Psoas muscle (tissue), 8 donors: ENCODE measurements around the gene RNASEH2B. TPM values are rescaled to one million over a fixed set of nuclear protein-coding genes. Genes with fewer than 3 reads are reported as not detected.

Experiments
- ATAC-seq, 4 donors: fragments of 200-7000 bp; cut with Tn5 transposase; one replicate each; pipeline ENCODE4 v1.9.1; 2020; ENCODE audit warnings: moderate library complexity in 3 of 4, mild to moderate bottlenecking in 2 of 4
- DNase-seq, 2 donors: peaks; one replicate each; pipeline ENCODE4 v3.0.0-alpha.2; 2020
- H3K27ac ChIP-seq: fragments of 200-600 bp; one replicate; pipeline ENCODE4 v1.8.0; 2022
- H3K27me3 ChIP-seq, 3 donors: fragments of 200-600 bp in 1 of 3; one replicate each; pipeline versions ENCODE4 v1.6.1 to v1.8.0; 2013 to 2022; ENCODE audit warnings: low read length in 2 of 3, mild to moderate bottlenecking in 2 of 3, moderate library complexity in 1 of 3; ENCODE audit not compliant: insufficient read depth in 3 of 3
- H3K36me3 ChIP-seq, 2 donors: fragments of 200-600 bp in 1 of 2; one replicate each; pipeline versions ENCODE4 v1.6.1 to v1.8.0; 2013 to 2022; ENCODE audit warnings: low read depth in 1 of 2, mild to moderate bottlenecking in 1 of 2, moderate library complexity in 1 of 2; ENCODE audit not compliant: insufficient read depth in 1 of 2
- H3K4me1 ChIP-seq: fragments of 200-600 bp; one replicate; pipeline ENCODE4 v1.8.0; 2022
- H3K4me3 ChIP-seq: fragments of 200-600 bp; one replicate; pipeline ENCODE4 v1.8.0; 2022; ENCODE audit warnings: mild to moderate bottlenecking
- H3K9me3 ChIP-seq: fragments of 200-600 bp; one replicate; pipeline ENCODE4 v1.8.0; 2022
- WGBS, 3 donors: extraction: QIAGEN DNeasy Blood & Tissue Kit; methylation state at CpG; one replicate each; pipeline versions ENCODE4 v1.1.6 to v1.1.7; 2013; 5-methylcytosine and 5-hydroxymethylcytosine counted together
- intact Hi-C, 2 donors: fragments of 100-400 bp; cut with DNase I; formaldehyde crosslinking; loops; one replicate each; pipeline versions ENCODE4 v1.11.0 to v1.14.2; 2022
- polyA plus RNA-seq, 3 donors: library from polyadenylated mRNA; stranded (reverse); fragments of 200-250 nt; gene quantifications; one replicate each; pipeline ENCODE4 v1.2.3, GENCODE V29; 2013
- total RNA-seq, 4 donors: library from RNA; stranded (reverse); fragmentation: NEBNext Ultra II Directional in 2 of 4; extraction: Animal tissue kit (Norgen Biotek cat#: 25700) in 2 of 4; gene quantifications; one replicate each; pipeline versions ENCODE4 v1.2.1 to v1.2.4, GENCODE V29; 2021 to 2023
- TF ChIP-seq, protein P1 (sequence below): fragments of 200-600 bp; IDR thresholded peaks from one replicate; pipeline ENCODE4 v1.8.0; 2022; ENCODE audit warnings: antibody characterized with exemption
- donor health status: healthy with polysubstance abuse.
- donor health status: DM: no; HTN: no; CAD: no; lungs with moderate emphysema.
- donor health status: Bipolar disorder and iron deficiency.
- donor health status: healthy.
- donor health status: DM: yes; HTN: yes; CAD: no.
- donor health status: DM: no; HTN: no; CAD: no.
- donor health status: DM: no; HTN: no; CAD: no.
- donor health status: DM: yes; HTN: yes; CAD: no.

Gene RNASEH2B
- total and polyA plus RNA-seq, 7 donors = 10.6 to 20.7 (median 16.7) TPM

DNA sequence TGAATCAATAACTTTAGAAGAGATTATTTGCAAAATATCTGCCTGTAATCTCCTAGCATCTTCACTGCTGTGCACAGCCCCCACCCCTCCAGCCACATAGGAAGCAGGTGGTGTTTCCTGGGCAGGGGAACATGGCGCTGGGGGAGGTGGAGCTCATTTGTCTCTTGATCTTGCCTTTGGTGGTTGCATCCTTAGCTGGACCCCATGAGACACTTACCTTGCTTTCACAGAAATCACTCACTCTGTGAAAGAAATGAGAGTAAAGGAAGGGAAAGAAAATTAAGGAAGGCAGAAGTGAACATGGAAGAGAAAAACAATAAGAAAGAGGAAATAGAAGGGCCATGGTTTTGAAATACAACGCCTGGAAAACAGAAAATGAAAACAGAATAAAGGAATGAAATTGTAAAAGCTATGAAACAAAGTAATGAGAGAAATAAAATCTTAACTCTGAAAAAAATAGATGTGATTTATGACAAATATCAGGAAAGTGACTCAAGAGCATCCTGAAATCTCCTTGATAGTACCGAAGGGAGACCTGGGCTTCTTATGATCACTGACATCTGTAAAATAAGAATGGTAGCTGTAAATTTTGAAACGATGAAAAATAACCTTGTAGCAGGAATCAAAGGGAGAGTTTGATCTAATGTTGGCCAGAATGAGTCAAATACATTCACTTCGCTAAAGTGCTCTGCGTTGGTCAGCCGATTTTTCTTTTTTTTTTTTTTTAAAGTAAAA lies 17.2 kb upstream of the RNASEH2B start:
- no peak for DNase-seq
- WGBS, 3 donors = 72 to 81% (median 76%) methylated on average over 7 of the region's 7 CpGs

DNA sequence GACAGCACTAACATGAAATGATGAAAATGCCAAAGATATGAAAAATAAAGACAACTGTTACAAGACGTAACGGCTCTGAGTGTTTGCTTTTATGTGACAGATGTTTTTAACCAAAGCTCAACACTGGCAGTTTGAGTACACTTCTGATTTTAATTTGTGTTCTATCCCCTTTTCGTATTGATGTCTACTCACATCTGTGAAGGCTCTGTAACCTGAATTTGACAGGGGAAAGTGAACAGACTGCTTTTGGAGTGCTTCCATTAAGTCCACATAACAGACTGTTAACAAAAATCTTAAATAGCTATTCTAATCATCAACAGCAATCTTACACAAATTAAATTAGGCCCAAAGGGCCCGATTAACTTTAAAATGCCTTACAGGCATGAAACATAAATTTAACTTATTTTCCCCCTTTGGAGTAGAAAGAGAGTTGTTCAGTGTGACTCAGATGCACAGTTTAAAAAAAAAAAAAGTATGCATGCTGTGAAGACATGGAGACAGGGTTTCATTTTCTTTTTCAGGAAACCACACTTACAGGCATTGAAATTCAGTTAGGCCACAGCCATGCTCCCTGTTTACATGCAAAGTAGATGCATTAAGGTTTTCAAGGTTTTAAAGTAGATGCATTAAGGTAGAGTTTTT lies 16.3 kb upstream of the RNASEH2B start:
- WGBS, 3 donors = 45 to 60% (median 45%) methylated on average over 4 of the region's 4 CpGs
- no peak for DNase-seq

More for the DNA sequence above, 17.2 kb upstream of the RNASEH2B start:
- H3K27me3 ChIP-seq = no peaks in the 10 kb centered on the region
- H3K4me1 ChIP-seq = no peaks in the 10 kb centered on the region
- H3K27ac ChIP-seq = no peak overlapping the region
- H3K4me3 ChIP-seq = no peak overlapping the region
- H3K36me3 ChIP-seq = no peaks in the 10 kb centered on the region
- ATAC-seq = no peak
- TF ChIP-seq, protein P1, sequence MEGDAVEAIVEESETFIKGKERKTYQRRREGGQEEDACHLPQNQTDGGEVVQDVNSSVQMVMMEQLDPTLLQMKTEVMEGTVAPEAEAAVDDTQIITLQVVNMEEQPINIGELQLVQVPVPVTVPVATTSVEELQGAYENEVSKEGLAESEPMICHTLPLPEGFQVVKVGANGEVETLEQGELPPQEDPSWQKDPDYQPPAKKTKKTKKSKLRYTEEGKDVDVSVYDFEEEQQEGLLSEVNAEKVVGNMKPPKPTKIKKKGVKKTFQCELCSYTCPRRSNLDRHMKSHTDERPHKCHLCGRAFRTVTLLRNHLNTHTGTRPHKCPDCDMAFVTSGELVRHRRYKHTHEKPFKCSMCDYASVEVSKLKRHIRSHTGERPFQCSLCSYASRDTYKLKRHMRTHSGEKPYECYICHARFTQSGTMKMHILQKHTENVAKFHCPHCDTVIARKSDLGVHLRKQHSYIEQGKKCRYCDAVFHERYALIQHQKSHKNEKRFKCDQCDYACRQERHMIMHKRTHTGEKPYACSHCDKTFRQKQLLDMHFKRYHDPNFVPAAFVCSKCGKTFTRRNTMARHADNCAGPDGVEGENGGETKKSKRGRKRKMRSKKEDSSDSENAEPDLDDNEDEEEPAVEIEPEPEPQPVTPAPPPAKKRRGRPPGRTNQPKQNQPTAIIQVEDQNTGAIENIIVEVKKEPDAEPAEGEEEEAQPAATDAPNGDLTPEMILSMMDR = no peak
- H3K9me3 ChIP-seq = no peaks in the 10 kb centered on the region
- intact Hi-C loops = no loop called here

DNA sequence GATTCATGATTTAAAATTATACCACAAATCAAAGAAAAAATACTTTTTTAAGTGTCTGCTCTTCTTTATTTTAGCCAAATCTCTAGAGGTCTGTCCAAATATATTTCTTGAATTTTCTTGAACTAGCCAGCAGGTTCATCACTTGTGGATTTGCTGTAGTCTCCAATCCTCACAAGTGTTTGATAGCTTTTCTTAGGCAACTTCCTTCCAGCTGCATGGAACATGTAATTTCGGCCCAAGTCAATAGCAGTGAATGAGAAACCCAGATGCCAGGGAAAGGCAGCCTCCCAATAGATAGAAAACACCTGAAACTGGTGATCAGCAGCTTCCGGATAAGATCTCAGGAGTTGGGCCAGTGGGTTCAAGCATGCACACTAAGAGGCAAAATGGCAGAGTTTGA lies 15.6 kb upstream of the RNASEH2B start:
- WGBS, 3 donors = 69 to 76% (median 75%) methylated on average over 2 of the region's 2 CpGs
- DNase-seq (no peak), ATAC-seq (no peak)
- no peaks in the 10 kb centered on the region for H3K27me3 ChIP-seq
- no peak overlapping the region for H3K27ac ChIP-seq
- no peaks in the 10 kb centered on the region for H3K9me3 ChIP-seq
- TF ChIP-seq, protein P1 = no peak
- no peaks in the 10 kb centered on the region for H3K4me1 ChIP-seq
- no peak overlapping the region for H3K4me3 ChIP-seq
- no peaks in the 10 kb centered on the region for H3K36me3 ChIP-seq
- intact Hi-C loops = no loop called here

More for the DNA sequence above, 16.3 kb upstream of the RNASEH2B start:
- Histone ChIP-seq H3K27ac (no peak overlapping the region), H3K27me3 (no peaks in the 10 kb centered on the region), H3K9me3 (no peaks in the 10 kb centered on the region), H3K4me3 (no peak overlapping the region), H3K4me1 (no peaks in the 10 kb centered on the region), H3K36me3 (no peaks in the 10 kb centered on the region)
- ATAC-seq = no peak
- intact Hi-C loops = no loop called here
- TF ChIP-seq, protein P1 = no peak

DNA sequence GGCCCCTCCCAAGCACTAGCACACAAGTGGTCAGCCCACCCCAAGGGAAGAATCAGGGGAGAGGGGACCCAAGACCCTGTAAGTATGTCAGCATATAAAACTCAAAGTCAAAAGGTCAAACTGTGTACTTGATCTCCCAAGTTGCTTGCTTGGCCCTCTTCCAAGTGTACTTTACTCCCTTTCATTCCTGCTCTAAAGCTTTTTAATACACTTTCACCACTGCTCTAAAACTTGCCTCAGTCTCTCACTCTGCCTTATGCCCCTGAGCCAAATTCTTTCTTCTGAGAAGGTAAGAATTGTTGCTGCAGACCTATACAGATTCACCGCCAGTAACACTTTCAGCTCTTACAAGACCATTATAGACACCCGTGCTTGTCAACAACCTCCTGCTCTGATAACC lies 15.1 kb upstream of the RNASEH2B start:
- H3K36me3 ChIP-seq = no peaks in the 10 kb centered on the region
- no peak overlapping the region for H3K27ac ChIP-seq
- H3K9me3 ChIP-seq = no peaks in the 10 kb centered on the region
- TF ChIP-seq, protein P1 = no peak
- intact Hi-C loops = no loop called here
- no peaks in the 10 kb centered on the region for H3K27me3 ChIP-seq
- H3K4me1 ChIP-seq = no peaks in the 10 kb centered on the region
- H3K4me3 ChIP-seq = no peak overlapping the region
- WGBS, 3 donors = 90 to 95% (median 92%) methylated on average over 2 of the region's 2 CpGs
- DNase-seq (no peak), ATAC-seq (no peak)
